Activated T-helper 2 cell treated with anti-CD3 and anti-CD28 coated beads, Interferon-gamma antibody, Interleukin-2, Interleukin-4, amounts not matched to agents 10 μg/mL and 5 μg/mL and 100 μg/mL, durations not matched to agents 14 hours and 24 hours and 36 hours (primary cell): ENCODE measurements around the gene PPIL6. TPM values are rescaled to one million over a fixed set of nuclear protein-coding genes. Genes with fewer than 3 reads are reported as not detected.

Experiments used
- DNase-seq: peaks from one replicate; pipeline ENCODE4 v3.0.0; 2021; ENCODE audit warnings: low spot score
- H3K27ac Mint-ChIP-seq: one replicate; pipeline ENCODE4 v1.8.0; 2021; ENCODE audit warnings: mixed read lengths
- H3K27me3 Mint-ChIP-seq: one replicate; pipeline ENCODE4 v1.8.0; 2021; ENCODE audit warnings: low read depth, mixed read lengths
- H3K36me3 Mint-ChIP-seq: one replicate; pipeline ENCODE4 v1.8.0; 2021; ENCODE audit warnings: low read depth, mixed read lengths
- H3K4me1 Mint-ChIP-seq: one replicate; pipeline ENCODE4 v1.8.0; 2021; ENCODE audit warnings: low read depth, mixed read lengths
- H3K4me3 Mint-ChIP-seq: one replicate; pipeline ENCODE4 v1.8.0; 2021; ENCODE audit warnings: low read depth, mild to moderate bottlenecking, moderate library complexity, mixed read lengths
- H3K9me3 Mint-ChIP-seq: one replicate; pipeline ENCODE4 v1.8.0; 2021; ENCODE audit warnings: mixed read lengths
- intact Hi-C: fragments of 100-400 bp; cut with micrococcal nuclease; formaldehyde crosslinking; loops from one replicate; pipeline ENCODE4 v1.15.1; 2023
- total RNA-seq: library from RNA; stranded (reverse); gene quantifications from 2 replicates; pipeline ENCODE4 v1.2.3, GENCODE V29; 2022

The PPIL6 gene
- total RNA-seq, 1 donor from 2014 or later: 0.32 TPM

- Mint-ChIP-seq H3K4me1 (peaks cover 44% of the 10 kb centered on the region), H3K27ac (no peak overlapping the region), H3K27me3 (no peaks in the 10 kb centered on the region), H3K9me3 (no peaks in the 10 kb centered on the region), H3K4me3 (no peak overlapping the region), H3K36me3 (peaks cover 45% of the 10 kb centered on the region)
- intact Hi-C loops: loop anchor here (10.0 kb wide), 3 partner anchors 63 to 733 kb away; partner anchors contain the start of genes CDC40, CEP57L1 and SESN1
- DNase-seq: no peak
These were observed 10.9 kb upstream of the PPIL6 start for GRCh38 chr6:109451376-109451775.

GRCh38 chr6:109450801-109451200 lies 10.4 kb upstream of the PPIL6 start:
- peaks cover 41% of the 10 kb centered on the region for H3K4me1 Mint-ChIP-seq
- no peak overlapping the region for H3K4me3 Mint-ChIP-seq
- H3K27me3 Mint-ChIP-seq: no peaks in the 10 kb centered on the region
- H3K27ac Mint-ChIP-seq: no peak overlapping the region
- intact Hi-C loops: loop anchor here (10.0 kb wide), 3 partner anchors 64 to 734 kb away; partner anchors contain the start of genes CDC40, CEP57L1 and SESN1
- no peak for DNase-seq
- H3K9me3 Mint-ChIP-seq: no peaks in the 10 kb centered on the region
- peaks cover 50% of the 10 kb centered on the region for H3K36me3 Mint-ChIP-seq

- intact Hi-C loops: loop anchor here (10.0 kb wide), 3 partner anchors 65 to 735 kb away; partner anchors contain the start of genes CDC40, CEP57L1 and SESN1
- H3K36me3 Mint-ChIP-seq: peaks cover 56% of the 10 kb centered on the region
These were observed 9.6 kb upstream of the PPIL6 start for GRCh38 chr6:109449795-109450673.

GRCh38 chr6:109449064-109449794 lies 8.8 kb upstream of the PPIL6 start:
- Mint-ChIP-seq H3K4me3 (no peak overlapping the region), H3K27me3 (no peaks in the 10 kb centered on the region), H3K4me1 (peaks cover 37% of the 10 kb centered on the region), H3K9me3 (no peaks in the 10 kb centered on the region), H3K36me3 (peaks cover 64% of the 10 kb centered on the region), H3K27ac (no peak overlapping the region)
- DNase-seq: no peak
- intact Hi-C loops: no loop called here

More at GRCh38 chr6:109449795-109450673, 9.6 kb upstream of the PPIL6 start:
- H3K4me1 Mint-ChIP-seq: peaks cover 41% of the 10 kb centered on the region
- H3K27ac Mint-ChIP-seq: peak overlapping the region; percentile 43
- H3K9me3 Mint-ChIP-seq: no peaks in the 10 kb centered on the region
- H3K4me3 Mint-ChIP-seq: peak overlapping the region; percentile 26
- no peaks in the 10 kb centered on the region for H3K27me3 Mint-ChIP-seq
- no peak for DNase-seq

- H3K27ac Mint-ChIP-seq: no peak overlapping the region
- no peaks in the 10 kb centered on the region for H3K9me3 Mint-ChIP-seq
- intact Hi-C loops: no loop called here
- H3K4me3 Mint-ChIP-seq: no peak overlapping the region
- H3K36me3 Mint-ChIP-seq: peaks cover 61% of the 10 kb centered on the region
- no peak for DNase-seq
- peaks cover 31% of the 10 kb centered on the region for H3K4me1 Mint-ChIP-seq
- no peaks in the 10 kb centered on the region for H3K27me3 Mint-ChIP-seq
These were observed 8.2 kb upstream of the PPIL6 start for GRCh38 chr6:109448615-109449014.

GRCh38 chr6:109447878-109448555 lies 7.6 kb upstream of the PPIL6 start:
- Mint-ChIP-seq H3K9me3 (no peaks in the 10 kb centered on the region), H3K4me1 (peaks cover 28% of the 10 kb centered on the region), H3K4me3 (no peak overlapping the region), H3K27ac (no peak overlapping the region), H3K27me3 (no peaks in the 10 kb centered on the region), H3K36me3 (peaks cover 67% of the 10 kb centered on the region)
- DNase-seq: no peak
- intact Hi-C loops: no loop called here

- peaks cover 32% of the 10 kb centered on the region for H3K4me1 Mint-ChIP-seq
- no peak for DNase-seq
- no peak overlapping the region for H3K27ac Mint-ChIP-seq
- H3K9me3 Mint-ChIP-seq: no peaks in the 10 kb centered on the region
- H3K36me3 Mint-ChIP-seq: peaks cover 69% of the 10 kb centered on the region
- no peak overlapping the region for H3K4me3 Mint-ChIP-seq
- no peaks in the 10 kb centered on the region for H3K27me3 Mint-ChIP-seq
- intact Hi-C loops: no loop called here
These were observed 6.7 kb upstream of the PPIL6 start for GRCh38 chr6:109447087-109447486.

- H3K27ac Mint-ChIP-seq: no peak overlapping the region
- no peak overlapping the region for H3K4me3 Mint-ChIP-seq
- peaks cover 68% of the 10 kb centered on the region for H3K36me3 Mint-ChIP-seq
These were observed 6.1 kb upstream of the PPIL6 start for GRCh38 chr6:109446541-109446940.

GRCh38 chr6:109446072-109446471 lies 5.6 kb upstream of the PPIL6 start:
- peaks cover 39% of the 10 kb centered on the region for H3K4me1 Mint-ChIP-seq
- DNase-seq: no peak
- no peaks in the 10 kb centered on the region for H3K27me3 Mint-ChIP-seq
- no peak overlapping the region for H3K4me3 Mint-ChIP-seq
- no peak overlapping the region for H3K27ac Mint-ChIP-seq
- peaks cover 72% of the 10 kb centered on the region for H3K36me3 Mint-ChIP-seq
- H3K9me3 Mint-ChIP-seq: no peaks in the 10 kb centered on the region
- intact Hi-C loops: no loop called here

More at GRCh38 chr6:109446541-109446940, 6.1 kb upstream of the PPIL6 start:
- Mint-ChIP-seq H3K27me3 (no peaks in the 10 kb centered on the region), H3K4me1 (peaks cover 36% of the 10 kb centered on the region), H3K9me3 (no peaks in the 10 kb centered on the region)
- no peak for DNase-seq
- intact Hi-C loops: no loop called here

GRCh38 chr6:109445382-109445781 lies 5.0 kb upstream of the PPIL6 start:
- no peak for DNase-seq
- H3K36me3 Mint-ChIP-seq: peaks cover 67% of the 10 kb centered on the region
- peak overlapping the region; percentile 12 for H3K27ac Mint-ChIP-seq
- H3K9me3 Mint-ChIP-seq: no peaks in the 10 kb centered on the region
- intact Hi-C loops: no loop called here
- H3K4me3 Mint-ChIP-seq: no peak overlapping the region
- no peaks in the 10 kb centered on the region for H3K27me3 Mint-ChIP-seq
- peaks cover 33% of the 10 kb centered on the region for H3K4me1 Mint-ChIP-seq

- Mint-ChIP-seq H3K9me3 (no peaks in the 10 kb centered on the region), H3K36me3 (peaks cover 59% of the 10 kb centered on the region), H3K4me1 (peaks cover 22% of the 10 kb centered on the region), H3K27ac (no peak overlapping the region), H3K27me3 (no peaks in the 10 kb centered on the region), H3K4me3 (no peak overlapping the region)
- DNase-seq: no peak
- intact Hi-C loops: loop anchor here (5.0 kb wide), 2 partner anchors 39 to 256 kb away; partner anchors contain the start of gene ZBTB24
These were observed 3.1 kb upstream of the PPIL6 start for GRCh38 chr6:109443425-109443950.

- H3K4me3 Mint-ChIP-seq: peak overlapping the region; percentile 92
- no peaks in the 10 kb centered on the region for H3K9me3 Mint-ChIP-seq
- intact Hi-C loops: loop anchor here (5.0 kb wide), 2 partner anchors 40 to 255 kb away; partner anchors contain the start of gene ZBTB24
- H3K27me3 Mint-ChIP-seq: no peaks in the 10 kb centered on the region
- peaks cover 17% of the 10 kb centered on the region for H3K4me1 Mint-ChIP-seq
- no peak for DNase-seq
- peaks cover 49% of the 10 kb centered on the region for H3K36me3 Mint-ChIP-seq
- no peak overlapping the region for H3K27ac Mint-ChIP-seq
These were observed 2.0 kb upstream of the PPIL6 start for GRCh38 chr6:109442393-109442924.
